ENCODE results near the gene P2RY2.

- TF ChIP-seq EZH2phosphoT487 (IDR thresholded peaks at IDR 0.05; ENCODE audit: borderline replicate concordance, low read depth) = no peak
- no peak for TF ChIP-seq RFX5 (IDR thresholded peaks at IDR 0.05; ENCODE audit: low read length)
- TF ChIP-seq USF2 (IDR thresholded peaks at IDR 0.05; ENCODE audit: borderline replicate concordance, low read depth, low read length) = no peak
- TF ChIP-seq MAX (IDR thresholded peaks at IDR 0.05; ENCODE audit: low read depth) = no peak
- TF ChIP-seq CHD2 (IDR thresholded peaks at IDR 0.05; ENCODE audit: low read length, partially characterized antibody) = no peak
- TF ChIP-seq CTCF (IDR thresholded peaks at IDR 0.05) = no peak
- no peak for TF ChIP-seq NFIC (IDR thresholded peaks at IDR 0.05; ENCODE audit: borderline replicate concordance)
- no peak for TF ChIP-seq EP300 (IDR thresholded peaks at IDR 0.05; ENCODE audit: borderline replicate concordance in 1 of 2, low read depth in 1 of 2, low read length in 1 of 2)
- no peak for TF ChIP-seq REST (IDR thresholded peaks at IDR 0.05; ENCODE audit: low read depth, low read length)
Observed at GRCh38 chr11:73236205-73236765, 18.2 kb downstream of the P2RY2 start.
